Breast epithelium (tissue), 4 donors: ENCODE measurements around the gene FTSJ1. TPM values are rescaled to one million over a fixed set of nuclear protein-coding genes. Genes with fewer than 3 reads are reported as not detected.

Experiments used
- DNase-seq, 2 donors: peaks; one replicate each; pipeline ENCODE4 v3.0.0-alpha.2; 2019; ENCODE audit warnings: low spot score in 2 of 2
- H3K27ac ChIP-seq, 2 donors: fragments of 200-600 bp; sonication (generic) in 1 of 2; one replicate each; pipeline ENCODE4 v1.5.1; 2016 to 2019; ENCODE audit warnings: mild to moderate bottlenecking in 1 of 2
- H3K27me3 ChIP-seq, 2 donors: fragments of 200-600 bp; sonication (generic) in 1 of 2; one replicate each; pipeline versions ENCODE4 v1.5.1 to v1.6.0; 2017 to 2019; ENCODE audit warnings: control low read depth in 1 of 2, mild to moderate bottlenecking in 1 of 2
- H3K36me3 ChIP-seq: fragments of 200-600 bp; one replicate; pipeline ENCODE4 v1.5.1; 2019
- H3K4me1 ChIP-seq, 2 donors: fragments of 200-600 bp; sonication (generic); one replicate each; pipeline ENCODE4 v1.5.1; 2016 to 2019; ENCODE audit warnings: control low read depth in 1 of 2
- H3K4me3 ChIP-seq, 3 donors: fragments of 200-600 bp; sonication (generic); 1 replicate in 2 of 3; 2 replicates in 1 of 3; pipeline ENCODE4 v1.5.1; 2016 to 2019; ENCODE audit warnings: mild to moderate bottlenecking in 3 of 3, moderate library complexity in 2 of 3
- H3K9me3 ChIP-seq, 2 donors: fragments of 200-600 bp; sonication (generic) in 1 of 2; one replicate each; pipeline ENCODE4 v1.5.1; 2016 to 2019; ENCODE audit warnings: control low read depth in 1 of 2
- CTCF ChIP-seq, 3 donors: fragments of 450-650 bp; IDR thresholded peaks; one replicate each; pipeline ENCODE4 v1.5.1; 2016 to 2017; ENCODE audit warnings: antibody characterized with exemption in 3 of 3, mild to moderate bottlenecking in 3 of 3, moderate library complexity in 3 of 3
- POLR2A ChIP-seq: fragments of 450-650 bp; IDR thresholded peaks from one replicate; pipeline ENCODE4 v1.6.1; 2016; ENCODE audit warnings: antibody characterized with exemption, mild to moderate bottlenecking, moderate library complexity
- POLR2AphosphoS5 ChIP-seq, 3 donors: sonication (generic); formaldehyde crosslinking; IDR thresholded peaks; one replicate each; pipeline ENCODE4 v1.6.1; 2017; ENCODE audit warnings: antibody characterized with exemption in 3 of 3
- intact Hi-C: fragments of 100-400 bp; cut with DNase I; formaldehyde crosslinking; loops from one replicate; pipeline ENCODE4 v1.15.1; 2023; ENCODE audit warnings: low total_unique reads
- total RNA-seq, 3 donors: library from RNA; depleted of rRNA; stranded (reverse); fragments of >200 nt; gene quantifications; one replicate each; pipeline ENCODE4 v1.1.0, GENCODE V29; 2016

FTSJ1 gene
- total RNA-seq, 3 donors from 2014 or later: 31.8 to 55.4 (median 34.8) TPM

GRCh38 chrX:48468247-48468671 is 7.7 kb upstream of the FTSJ1 start:
- Histone ChIP-seq H3K9me3 (no peaks in the 10 kb centered on the region), H3K4me3 (peak overlapping the region; percentile 28 to 53 (median 30)), H3K36me3 (no peaks in the 10 kb centered on the region), H3K27ac (no peak overlapping the region), H3K27me3 (peaks cover 0 to 51% of the 10 kb centered on the region in 2 donors), H3K4me1 (no peaks in the 10 kb centered on the region)
- no peak for DNase-seq
- no peak for TF ChIP-seq POLR2AphosphoS5 (IDR thresholded peaks at IDR 0.05)
- no peak for TF ChIP-seq POLR2A
- TF ChIP-seq CTCF (IDR thresholded peaks at IDR 0.05): no peak
- intact Hi-C loops: no loop called here

GRCh38 chrX:48468693-48469691 is 7.0 kb upstream of the FTSJ1 start:
- Histone ChIP-seq H3K4me3 (peak overlapping the region; percentile 28 to 53 (median 30)), H3K4me1 (no peaks in the 10 kb centered on the region), H3K27me3 (peaks cover 0 to 58% of the 10 kb centered on the region in 2 donors), H3K27ac (no peak overlapping the region), H3K9me3 (no peaks in the 10 kb centered on the region), H3K36me3 (no peaks in the 10 kb centered on the region)
- no peak for DNase-seq
- intact Hi-C loops: no loop called here
- TF ChIP-seq POLR2A: no peak
- no peak for TF ChIP-seq POLR2AphosphoS5 (IDR thresholded peaks at IDR 0.05)

GRCh38 chrX:48470110-48470832 is 5.7 kb upstream of the FTSJ1 start, which contains the start of gene SLC38A5:
TSS of gene SLC38A5 (minus strand) at chrX:48470260. CDS start at chrX:48467924, 2,336 bp downstream.
- TF ChIP-seq CTCF (IDR thresholded peaks at IDR 0.05): no peak
- TF ChIP-seq POLR2A: no peak
- intact Hi-C loops: no loop called here
- no peaks in the 10 kb centered on the region for H3K4me1 ChIP-seq
- H3K27me3 ChIP-seq: peaks cover 0 to 53% of the 10 kb centered on the region in 2 donors
- H3K27ac ChIP-seq: no peak within 1 kb of the TSS
- H3K4me3 ChIP-seq: peak within 1 kb of the TSS; percentile 28 to 53 (median 30)
- no peaks in the 10 kb centered on the region for H3K9me3 ChIP-seq
- no peak for DNase-seq
- no peaks in the 10 kb centered on the region for H3K36me3 ChIP-seq

GRCh38 chrX:48470833-48471118 is 5.2 kb upstream of the FTSJ1 start:
- H3K4me1 ChIP-seq: no peaks in the 10 kb centered on the region
- TF ChIP-seq POLR2AphosphoS5 (IDR thresholded peaks at IDR 0.05): no peak
- no peak for TF ChIP-seq CTCF (IDR thresholded peaks at IDR 0.05)
- no peak for TF ChIP-seq POLR2A
- intact Hi-C loops: no loop called here

GRCh38 chrX:48471504-48471903 is 4.5 kb upstream of the FTSJ1 start:
- TF ChIP-seq CTCF (IDR thresholded peaks at IDR 0.05) (no peak), POLR2A (no peak), POLR2AphosphoS5 (IDR thresholded peaks at IDR 0.05) (no peak)
- no peaks in the 10 kb centered on the region for H3K4me1 ChIP-seq
- no peaks in the 10 kb centered on the region for H3K9me3 ChIP-seq
- DNase-seq: peak in 1 of 2 donors; percentile 44
- no peak overlapping the region for H3K27ac ChIP-seq
- H3K36me3 ChIP-seq: no peaks in the 10 kb centered on the region
- H3K4me3 ChIP-seq: no peak overlapping the region
- intact Hi-C loops: no loop called here
- H3K27me3 ChIP-seq: peaks cover 0 to 42% of the 10 kb centered on the region in 2 donors

More at GRCh38 chrX:48470833-48471118, 5.2 kb upstream of the FTSJ1 start:
- Histone ChIP-seq H3K4me3 (no peak overlapping the region), H3K9me3 (no peaks in the 10 kb centered on the region), H3K27me3 (peaks cover 0 to 48% of the 10 kb centered on the region in 2 donors), H3K27ac (no peak overlapping the region), H3K36me3 (no peaks in the 10 kb centered on the region)
- no peak for DNase-seq
